ENCODE measurements around the gene DPP6. TPM values are rescaled to one million over a fixed set of nuclear protein-coding genes. Genes with fewer than 3 reads are reported as not detected.
A peak's percentile ranks its signal among the peaks of the same experiment; 100 is the strongest.

DPP6 gene
- total and polyA plus RNA-seq, 9 of the 15 experiments (the other 6 are each of a cell fraction or from before 2014, with no cell fraction given): not detected

- DNase-seq (ENCODE audit: extremely low read depth in 1 of 4, low spot score in 3 of 4) (no peak), ATAC-seq (no peak), FAIRE-seq (no peak)
- in situ Hi-C loops (cut with MboI) (no loop called here), intact Hi-C loops (cut with micrococcal nuclease) (no loop called here)
- H3K79me2 ChIP-seq (ENCODE audit: control insufficient read depth, insufficient read depth, low read length): no peaks in the 10 kb centered on the region
- 0 out of 2 replicates have a peak, but pooled peaks cover 4% of the 10 kb centered on the region for H4K20me1 ChIP-seq (replicated peaks; ENCODE audit: control insufficient read depth, insufficient read depth, low read length)
- no peak overlapping the region for H3K4me3 ChIP-seq
- TF ChIP-seq SREBF1 (IDR thresholded peaks at IDR 0.05; ENCODE audit: borderline replicate concordance, low read depth, low read length) (no peak), ZFP30 (CRISPR knock-in tag; IDR thresholded peaks at IDR 0.05; ENCODE audit: borderline replicate concordance) (no peak), CBX3 (IDR thresholded peaks at IDR 0.05; ENCODE audit: borderline replicate concordance in 1 of 2, low read length in 2 of 2) (0 out of 3 replicates have a peak, but pooled peaks of 1 of the 2 experiments have one; percentile 25), ZBTB7A (IDR thresholded peaks at IDR 0.05; ENCODE audit: borderline replicate concordance, control insufficient read depth, low read depth, low read length) (no peak), PHB (CRISPR knock-in tag; IDR thresholded peaks at IDR 0.05) (no peak), HMG20A (CRISPR knock-in tag; conservative IDR thresholded peaks at IDR 0.05) (no peak), POLR2B (IDR thresholded peaks at IDR 0.05; ENCODE audit: low read depth, partially characterized antibody) (no peak), CSDE1 (IDR thresholded peaks at IDR 0.05) (no peak), HBP1 (CRISPR knock-in tag; IDR thresholded peaks at IDR 0.05) (no peak), ZNF212 (CRISPR knock-in tag; IDR thresholded peaks at IDR 0.05) (no peak), ZNF431 (CRISPR knock-in tag; IDR thresholded peaks at IDR 0.05) (peak; percentile 93)
- H3K9ac ChIP-seq (ENCODE audit: insufficient read depth in 1 of 2, low read depth in 2 of 2, low read length in 2 of 2): no peak overlapping the region
- no peak overlapping the region for H3K27ac ChIP-seq (ENCODE audit: extremely low read depth, low read depth, low read length)
- no peak overlapping the region for H3K4me2 ChIP-seq (ENCODE audit: insufficient read depth, low read length)
- WGBS (ENCODE audit: insufficient coverage, low coverage, missing lambda C conversion rate): 0% methylated on average over 3 of the region's 3 CpGs
- no peaks in the 10 kb centered on the region for H3K9me1 ChIP-seq (ENCODE audit: control insufficient read depth, insufficient read depth, low read length)
- CTCF ChIA-PET (ENCODE audit: low intra/inter-chr PET ratio): no interaction called here
- H3K4me1 ChIP-seq (replicated peaks in 1 of 2; ENCODE audit: control insufficient read depth in 2 of 2, insufficient read depth in 2 of 2, low read length in 2 of 2): peaks cover 2 to 5% of the 10 kb centered on the region in 2 experiments; a peak in 1 of 5 replicates
- peaks cover 38 to 84% of the 10 kb centered on the region in 2 experiments for H3K27me3 ChIP-seq (ENCODE audit: control insufficient read depth in 2 of 2, insufficient read depth in 2 of 2, low read length in 2 of 2)
- H3K9me3 ChIP-seq (replicated peaks; ENCODE audit: control insufficient read depth, insufficient read depth, low read depth, low read length): peaks cover 10% of the 10 kb centered on the region
- POLR2A ChIA-PET: no interaction called here
- no peaks in the 10 kb centered on the region for H3K36me3 ChIP-seq (ENCODE audit: control insufficient read depth, insufficient read depth, low read length)
- no peak overlapping the region for H2AFZ ChIP-seq (ENCODE audit: low read depth, low read length)
- BruUV-seq (replicated peaks): no TSS peak
Observed at GRCh38 chr7:154888690-154889089, 836.5 kb downstream of the DPP6 start.
